HG03064 (cell line): ENCODE measurements around the gene PLSCR5.

ENCODE experiments used
- ATAC-seq: cut with Tn5 transposase; IDR thresholded peaks from one replicate; pipeline ENCODE4 v1.9.1; 2021; ENCODE audit warnings: low read depth; ENCODE audit not compliant: unreplicated experiment

Gene PLSCR5

GRCh38 chr3:146605106-146605505 lies at the start of gene PLSCR5:
Gene PLSCR5 (minus strand): TSS chr3:146605346. CDS start chr3:146605212, 134 bp downstream.
- ATAC-seq, result no peak

- no peak for ATAC-seq
Measured at GRCh38 chr3:146653978-146654377, 48.8 kb upstream of the PLSCR5 start.

- ATAC-seq, result no peak
Measured at GRCh38 chr3:146650691-146651442, 45.7 kb upstream of the PLSCR5 start.

- no peak for ATAC-seq
Measured at GRCh38 chr3:146646261-146646660, 41.1 kb upstream of the PLSCR5 start.

GRCh38 chr3:146640955-146641867 lies 36.1 kb upstream of the PLSCR5 start:
- ATAC-seq, result peak; percentile 85

GRCh38 chr3:146640361-146640760 lies 35.2 kb upstream of the PLSCR5 start:
- ATAC-seq, result no peak

- ATAC-seq, result no peak
Measured at GRCh38 chr3:146638718-146639117, 33.6 kb upstream of the PLSCR5 start.

GRCh38 chr3:146637871-146638270 lies 32.7 kb upstream of the PLSCR5 start:
- no peak for ATAC-seq

- ATAC-seq, result no peak
Measured at GRCh38 chr3:146636881-146637280, 31.7 kb upstream of the PLSCR5 start.

- no peak for ATAC-seq
Measured at GRCh38 chr3:146634346-146634745, 29.2 kb upstream of the PLSCR5 start.

- no peak for ATAC-seq
Measured at GRCh38 chr3:146628671-146629070, 23.5 kb upstream of the PLSCR5 start.

- no peak for ATAC-seq
Measured at GRCh38 chr3:146626403-146627122, 21.4 kb upstream of the PLSCR5 start.

GRCh38 chr3:146625186-146625775 lies 20.1 kb upstream of the PLSCR5 start:
- peak; percentile 62 for ATAC-seq

- no peak for ATAC-seq
Measured at GRCh38 chr3:146621723-146622122, 16.6 kb upstream of the PLSCR5 start.

GRCh38 chr3:146612015-146612414 lies 6.9 kb upstream of the PLSCR5 start:
- ATAC-seq, result no peak

- no peak for ATAC-seq
Measured at GRCh38 chr3:146611096-146611495, 6.0 kb upstream of the PLSCR5 start.

GRCh38 chr3:146598535-146598934 lies 6.6 kb downstream of the PLSCR5 start:
- ATAC-seq, result no peak

- no peak for ATAC-seq
Measured at GRCh38 chr3:146594843-146595482, 10.2 kb downstream of the PLSCR5 start.

GRCh38 chr3:146593776-146594175 lies 11.4 kb downstream of the PLSCR5 start:
- ATAC-seq, result no peak

GRCh38 chr3:146590521-146590920 lies 14.6 kb downstream of the PLSCR5 start:
- no peak for ATAC-seq
